Ectodermal cell (in vitro differentiated cells): ENCODE results near the gene SEMA6B.
"Not testable (repeated sequence)": the region's sequence is repeated elsewhere in the genome, so short reads cannot be mapped to it uniquely, and the experiment has no call there.

ENCODE experiments used
- H3K27ac ChIP-seq: 2 replicates; pipeline ENCODE4 v1.7.0; 2013; ENCODE audit warnings: mild to moderate bottlenecking, low read depth, low read length; ENCODE audit not compliant: insufficient read depth, poor library complexity, severe bottlenecking
- H3K27me3 ChIP-seq: 2 replicates; pipeline ENCODE4 v1.7.0; 2013; ENCODE audit warnings: mild to moderate bottlenecking, low read length; ENCODE audit not compliant: insufficient read depth, control insufficient read depth, poor library complexity, severe bottlenecking
- H3K36me3 ChIP-seq: one replicate; pipeline ENCODE4 v1.7.0; 2013; ENCODE audit warnings: low read length; ENCODE audit not compliant: control insufficient read depth, insufficient read depth
- H3K4me1 ChIP-seq: one replicate; pipeline ENCODE4 v1.7.0; 2013; ENCODE audit warnings: low read length; ENCODE audit not compliant: control insufficient read depth, insufficient read depth
- H3K4me3 ChIP-seq: 2 replicates; pipeline ENCODE4 v1.7.0; 2013; ENCODE audit warnings: low read depth, low read length, control low read depth; ENCODE audit not compliant: insufficient read depth
- H3K9me3 ChIP-seq: 2 replicates; pipeline ENCODE4 v1.7.0; 2013; ENCODE audit warnings: mild to moderate bottlenecking, low read length, moderate library complexity; ENCODE audit not compliant: control insufficient read depth
- WGBS, 2 experiments: methylation state at CpG; one replicate each; pipeline ENCODE4 v1.1.7; 2013; ENCODE audit warnings: missing lambda C conversion rate in 2 of 2; 5-methylcytosine and 5-hydroxymethylcytosine counted together

SEMA6B gene

GRCh38 chr19:4570402-4570801 is 10.9 kb upstream of the SEMA6B start:
- Histone ChIP-seq H3K36me3 (no peaks in the 10 kb centered on the region), H3K27ac (no peak overlapping the region), H3K4me1 (no peaks in the 10 kb centered on the region), H3K27me3 (no peaks in the 10 kb centered on the region), H3K9me3 (no peaks in the 10 kb centered on the region), H3K4me3 (no peak overlapping the region)
- WGBS, 2 experiments = 94 to 97% methylated on average over 11 of the region's 11 CpGs

- Histone ChIP-seq H3K4me3 (no peak overlapping the region), H3K36me3 (no peaks in the 10 kb centered on the region), H3K9me3 (no peaks in the 10 kb centered on the region), H3K27me3 (no peaks in the 10 kb centered on the region), H3K27ac (no peak overlapping the region), H3K4me1 (no peaks in the 10 kb centered on the region)
- WGBS, 2 experiments = 93% methylated on average over 7 of the region's 7 CpGs
Measured at GRCh38 chr19:4568886-4569285, 9.4 kb upstream of the SEMA6B start.

- Histone ChIP-seq H3K9me3 (no peaks in the 10 kb centered on the region), H3K27ac (no peak overlapping the region), H3K4me3 (no peak overlapping the region), H3K27me3 (no peaks in the 10 kb centered on the region), H3K4me1 (no peaks in the 10 kb centered on the region), H3K36me3 (no peaks in the 10 kb centered on the region)
- WGBS, 2 experiments = 64 to 68% methylated on average over 14 of the region's 14 CpGs
Measured at GRCh38 chr19:4567584-4568071, 8.1 kb upstream of the SEMA6B start.

- Histone ChIP-seq H3K9me3 (no peaks in the 10 kb centered on the region), H3K36me3 (no peaks in the 10 kb centered on the region), H3K4me1 (no peaks in the 10 kb centered on the region), H3K4me3 (no peak overlapping the region), H3K27ac (no peak overlapping the region), H3K27me3 (no peaks in the 10 kb centered on the region)
- WGBS, 2 experiments = 91 to 93% methylated on average over 35 of the region's 35 CpGs
Measured at GRCh38 chr19:4566402-4567051, 7.0 kb upstream of the SEMA6B start.

- not testable (repeated sequence) for H3K9me3 ChIP-seq, H3K27me3 ChIP-seq, H3K4me3 ChIP-seq, H3K4me1 ChIP-seq, H3K36me3 ChIP-seq, H3K27ac ChIP-seq
- WGBS, 2 experiments = 89 to 94% methylated on average over 5 of the region's 5 CpGs
Measured at GRCh38 chr19:4563562-4563961, 4.1 kb upstream of the SEMA6B start.

- H3K4me3 ChIP-seq, H3K4me1 ChIP-seq, H3K27me3 ChIP-seq, H3K36me3 ChIP-seq, H3K9me3 ChIP-seq, H3K27ac ChIP-seq: not testable (repeated sequence)
- 94 to 95% methylated on average over 6 of the region's 7 CpGs for WGBS, 2 experiments
Measured at GRCh38 chr19:4562085-4562484, 2.6 kb upstream of the SEMA6B start.

GRCh38 chr19:4557971-4558941 is 1.2 kb downstream of the SEMA6B start:
- H3K4me3 ChIP-seq = no peak overlapping the region

GRCh38 chr19:4557144-4557970 is 2.1 kb downstream of the SEMA6B start:
- peaks cover 4% of the 10 kb centered on the region for H3K36me3 ChIP-seq
- H3K4me1 ChIP-seq = no peaks in the 10 kb centered on the region
- H3K27me3 ChIP-seq = no peaks in the 10 kb centered on the region
- no peaks in the 10 kb centered on the region for H3K9me3 ChIP-seq
- H3K4me3 ChIP-seq = no peak overlapping the region
- 91% methylated on average over 33 of the region's 33 CpGs for WGBS, 2 experiments
- H3K27ac ChIP-seq = no peak overlapping the region

More at GRCh38 chr19:4557971-4558941, 1.2 kb downstream of the SEMA6B start:
- Histone ChIP-seq H3K9me3 (no peaks in the 10 kb centered on the region), H3K4me1 (no peaks in the 10 kb centered on the region), H3K27ac (no peak overlapping the region), H3K36me3 (no peaks in the 10 kb centered on the region), H3K27me3 (no peaks in the 10 kb centered on the region)
- 41 to 43% methylated on average over 36 to 39 of the region's 44 CpGs for WGBS, 2 experiments

GRCh38 chr19:4556597-4557127 is 2.8 kb downstream of the SEMA6B start:
- H3K36me3 ChIP-seq = peaks cover 9% of the 10 kb centered on the region
- 90 to 91% methylated on average over 25 of the region's 25 CpGs for WGBS, 2 experiments
- no peak overlapping the region for H3K27ac ChIP-seq
- H3K27me3 ChIP-seq = no peaks in the 10 kb centered on the region
- H3K4me3 ChIP-seq = no peak overlapping the region
- no peaks in the 10 kb centered on the region for H3K9me3 ChIP-seq
- no peaks in the 10 kb centered on the region for H3K4me1 ChIP-seq
